WTC11 (cell line): ENCODE data around the gene CYP11A1. TPM values are rescaled to one million over a fixed set of nuclear protein-coding genes. Genes with fewer than 3 reads are reported as not detected.

ENCODE experiments used
- ATAC-seq: fragments of 200-7000 bp; cut with Tn5 transposase; 2 replicates; pipeline ENCODE4 v1.10.0; 2021; ENCODE audit warnings: mild to moderate bottlenecking, moderate library complexity
- CTCF ChIA-PET: fragments of 300-600 bp; sonication (Branson Sonifier 250); formaldehyde crosslinking; loops from one replicate; lab custom pipeline; 2021; ENCODE audit warnings: antibody characterized with exemption; lab: Charles Lee
- POLR2A ChIA-PET: fragments of 350-600 bp; sonication (Branson Sonifier 250); formaldehyde crosslinking; loops from one replicate; lab custom pipeline; 2021; ENCODE audit warnings: antibody characterized with exemption; lab: Charles Lee
- DNase-seq: peaks from one replicate; pipeline ENCODE4 v3.0.0; 2021; ENCODE audit warnings: low spot score
- H3K27ac Mint-ChIP-seq: 2 replicates; pipeline ENCODE4 v1.8.0; 2021; ENCODE audit warnings: mixed read lengths
- H3K27me3 Mint-ChIP-seq: 2 replicates; pipeline ENCODE4 v1.8.0; 2021; ENCODE audit warnings: low read depth, mild to moderate bottlenecking, moderate library complexity, mixed read lengths
- H3K36me3 Mint-ChIP-seq: 2 replicates; pipeline ENCODE4 v1.8.0; 2021; ENCODE audit warnings: mixed read lengths
- H3K4me1 Mint-ChIP-seq: 2 replicates; pipeline ENCODE4 v1.8.0; 2022; ENCODE audit warnings: mixed read lengths
- H3K4me3 Mint-ChIP-seq: 2 replicates; pipeline ENCODE4 v1.8.0; 2021; ENCODE audit warnings: mild to moderate bottlenecking, moderate library complexity, mixed read lengths
- H3K9me3 Mint-ChIP-seq: 2 replicates; pipeline ENCODE4 v1.8.0; 2021; ENCODE audit warnings: mixed read lengths
- E2F4 ChIP-seq: sonication (generic); formaldehyde crosslinking; IDR thresholded peaks from 2 replicates; pipeline ENCODE4 v1.8.1; 2022; ENCODE audit warnings: low read depth, mild to moderate bottlenecking, moderate library complexity, missing genetic modification reagents, borderline replicate concordance
- ELF4 ChIP-seq: sonication (generic); formaldehyde crosslinking; IDR thresholded peaks from 2 replicates; pipeline ENCODE4 v1.8.1; 2022; ENCODE audit warnings: low read depth, mild to moderate bottlenecking, moderate library complexity, missing genetic modification reagents
- EMX1 ChIP-seq: fragments of 250-450 bp; sonication (Bioruptor Pico); IDR thresholded peaks from 2 replicates; pipeline ENCODE4 v1.8.0; 2021; ENCODE audit warnings: mild to moderate bottlenecking
- ERG ChIP-seq: fragments of 250-450 bp; sonication (Bioruptor Pico); IDR thresholded peaks from 2 replicates; pipeline ENCODE4 v1.8.0; 2021; ENCODE audit warnings: mild to moderate bottlenecking
- IRF1 ChIP-seq: sonication (generic); formaldehyde crosslinking; IDR thresholded peaks from 2 replicates; pipeline ENCODE4 v1.8.0; 2023; ENCODE audit warnings: missing genetic modification reagents
- RORB ChIP-seq: fragments of 250-450 bp; sonication (Bioruptor Pico); IDR thresholded peaks from 2 replicates; pipeline ENCODE4 v1.9.0; 2021; ENCODE audit warnings: mild to moderate bottlenecking
- SMAD4 ChIP-seq: sonication (generic); formaldehyde crosslinking; IDR thresholded peaks from 2 replicates; pipeline ENCODE4 v1.8.0; 2022; ENCODE audit warnings: mild to moderate bottlenecking, missing genetic modification reagents
- SOX15 ChIP-seq: fragments of 250-450 bp; sonication (Bioruptor Pico); IDR thresholded peaks from 2 replicates; pipeline ENCODE4 v1.9.0; 2021; ENCODE audit warnings: mild to moderate bottlenecking
- ZBTB21 ChIP-seq: sonication (generic); formaldehyde crosslinking; IDR thresholded peaks from 2 replicates; pipeline ENCODE4 v1.8.1; 2023; ENCODE audit warnings: mild to moderate bottlenecking, missing genetic modification reagents, borderline replicate concordance
- ZBTB43 ChIP-seq: sonication (generic); formaldehyde crosslinking; IDR thresholded peaks from 2 replicates; pipeline ENCODE4 v1.8.1; 2023; ENCODE audit warnings: mild to moderate bottlenecking, missing genetic modification reagents
- ZNF138 ChIP-seq: sonication (generic); formaldehyde crosslinking; conservative IDR thresholded peaks from 2 replicates; pipeline ENCODE4 v1.8.1; 2022; ENCODE audit warnings: mild to moderate bottlenecking, moderate library complexity, missing genetic modification reagents
- total RNA-seq: library from RNA; stranded (reverse); gene quantifications from 3 replicates; pipeline ENCODE4 v1.2.3, GENCODE V29; 2021
- TF ChIP-seq, protein P1 (sequence below): sonication (generic); formaldehyde crosslinking; IDR thresholded peaks from 2 replicates; pipeline ENCODE4 v1.8.0; 2022; ENCODE audit warnings: mild to moderate bottlenecking, missing genetic modification reagents
- TF ChIP-seq, protein P2 (sequence below): sonication (generic); formaldehyde crosslinking; IDR thresholded peaks from 2 replicates; pipeline ENCODE4 v1.8.1; 2022; ENCODE audit warnings: mild to moderate bottlenecking, missing genetic modification reagents, moderate library complexity, borderline replicate concordance
- TF ChIP-seq, protein P3 (sequence below): sonication (generic); formaldehyde crosslinking; IDR thresholded peaks from 2 replicates; pipeline ENCODE4 v1.8.0; 2022; ENCODE audit warnings: mild to moderate bottlenecking, missing genetic modification reagents
- TF ChIP-seq, protein P4 (sequence below): sonication (generic); formaldehyde crosslinking; IDR thresholded peaks from 2 replicates; pipeline ENCODE4 v1.8.1; 2023; ENCODE audit warnings: mild to moderate bottlenecking, missing genetic modification reagents, moderate library complexity
- TF ChIP-seq, protein P5 (sequence below): sonication (generic); formaldehyde crosslinking; IDR thresholded peaks from 2 replicates; pipeline ENCODE4 v1.8.0; 2022; ENCODE audit warnings: mild to moderate bottlenecking, missing genetic modification reagents

CYP11A1 gene
- total RNA-seq, 1 experiment from 2014 or later, result 3.4 TPM

DNA sequence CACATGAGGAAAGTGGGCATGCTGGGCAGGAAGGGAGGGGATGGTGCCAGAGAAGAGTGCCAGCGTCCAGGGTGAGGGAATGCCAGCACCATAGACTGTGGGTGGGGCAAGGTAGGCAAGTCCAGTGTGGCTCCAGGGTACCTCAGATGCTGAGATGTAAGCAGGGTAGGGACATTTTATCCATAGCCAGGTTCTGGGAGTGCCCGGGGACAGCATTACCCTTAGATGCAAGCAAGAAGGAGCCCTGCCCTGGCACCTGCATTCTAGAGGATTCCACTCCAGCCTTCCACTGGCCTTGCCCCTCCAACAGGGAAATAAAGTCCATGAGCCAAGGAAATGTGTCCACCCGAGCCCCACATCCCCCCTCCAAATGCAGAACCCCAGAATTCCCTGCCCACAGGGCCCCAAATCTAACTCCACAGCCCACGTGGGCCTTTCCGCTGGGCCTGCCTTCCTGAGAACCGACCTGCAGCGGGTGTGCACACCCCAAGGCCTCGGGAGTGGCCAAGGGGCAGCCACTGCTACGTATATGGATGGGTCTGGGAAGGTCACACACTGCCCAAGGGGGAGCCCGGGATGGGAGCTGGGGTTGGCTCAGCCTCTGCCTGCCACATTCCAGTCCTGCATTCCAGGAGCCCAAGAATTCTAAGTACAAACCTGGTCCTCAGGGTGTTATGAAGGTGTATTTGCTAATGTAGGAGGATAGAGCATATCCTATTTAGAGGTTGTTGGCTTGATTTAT, 20.3 kb upstream of the CYP11A1 start:
- ChIA-PET CTCF (interaction anchor here (0.6 to 4.2 kb wide), 6 partner anchors 13 to 95 kb away, joined by 3 to 38 read pairs (median 4); no protein-coding TSS in a partner anchor), POLR2A (no interaction called here)
- H3K27ac Mint-ChIP-seq, result no peak overlapping the region
- peak; percentile 40 for ATAC-seq
- no peak for DNase-seq
- H3K9me3 Mint-ChIP-seq, result no peaks in the 10 kb centered on the region
- no peaks in the 10 kb centered on the region for H3K36me3 Mint-ChIP-seq
- H3K4me3 Mint-ChIP-seq, result no peak overlapping the region
- peaks cover 16% of the 10 kb centered on the region for H3K4me1 Mint-ChIP-seq
- H3K27me3 Mint-ChIP-seq, result no peaks in the 10 kb centered on the region
- no peak for TF ChIP-seq SOX15 (CRISPR knock-in tag)
- TF ChIP-seq, protein P1, sequence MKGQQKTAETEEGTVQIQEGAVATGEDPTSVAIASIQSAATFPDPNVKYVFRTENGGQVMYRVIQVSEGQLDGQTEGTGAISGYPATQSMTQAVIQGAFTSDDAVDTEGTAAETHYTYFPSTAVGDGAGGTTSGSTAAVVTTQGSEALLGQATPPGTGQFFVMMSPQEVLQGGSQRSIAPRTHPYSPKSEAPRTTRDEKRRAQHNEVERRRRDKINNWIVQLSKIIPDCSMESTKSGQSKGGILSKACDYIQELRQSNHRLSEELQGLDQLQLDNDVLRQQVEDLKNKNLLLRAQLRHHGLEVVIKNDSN (CRISPR knock-in tag), result no peak
- TF ChIP-seq SMAD4, result no peak
- TF ChIP-seq, protein P2, sequence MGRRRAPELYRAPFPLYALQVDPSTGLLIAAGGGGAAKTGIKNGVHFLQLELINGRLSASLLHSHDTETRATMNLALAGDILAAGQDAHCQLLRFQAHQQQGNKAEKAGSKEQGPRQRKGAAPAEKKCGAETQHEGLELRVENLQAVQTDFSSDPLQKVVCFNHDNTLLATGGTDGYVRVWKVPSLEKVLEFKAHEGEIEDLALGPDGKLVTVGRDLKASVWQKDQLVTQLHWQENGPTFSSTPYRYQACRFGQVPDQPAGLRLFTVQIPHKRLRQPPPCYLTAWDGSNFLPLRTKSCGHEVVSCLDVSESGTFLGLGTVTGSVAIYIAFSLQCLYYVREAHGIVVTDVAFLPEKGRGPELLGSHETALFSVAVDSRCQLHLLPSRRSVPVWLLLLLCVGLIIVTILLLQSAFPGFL (CRISPR knock-in tag), result no peak
- TF ChIP-seq EMX1 (CRISPR knock-in tag), result no peak
- TF ChIP-seq ZNF138 (CRISPR knock-in tag), result no peak
- TF ChIP-seq, protein P3, sequence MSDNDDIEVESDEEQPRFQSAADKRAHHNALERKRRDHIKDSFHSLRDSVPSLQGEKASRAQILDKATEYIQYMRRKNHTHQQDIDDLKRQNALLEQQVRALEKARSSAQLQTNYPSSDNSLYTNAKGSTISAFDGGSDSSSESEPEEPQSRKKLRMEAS (CRISPR knock-in tag), result no peak
- no peak for TF ChIP-seq ERG (CRISPR knock-in tag)
- no peak for TF ChIP-seq RORB (CRISPR knock-in tag)
- TF ChIP-seq IRF1 (CRISPR knock-in tag), result no peak
- no peak for TF ChIP-seq E2F4 (CRISPR knock-in tag)
- TF ChIP-seq, protein P4, sequence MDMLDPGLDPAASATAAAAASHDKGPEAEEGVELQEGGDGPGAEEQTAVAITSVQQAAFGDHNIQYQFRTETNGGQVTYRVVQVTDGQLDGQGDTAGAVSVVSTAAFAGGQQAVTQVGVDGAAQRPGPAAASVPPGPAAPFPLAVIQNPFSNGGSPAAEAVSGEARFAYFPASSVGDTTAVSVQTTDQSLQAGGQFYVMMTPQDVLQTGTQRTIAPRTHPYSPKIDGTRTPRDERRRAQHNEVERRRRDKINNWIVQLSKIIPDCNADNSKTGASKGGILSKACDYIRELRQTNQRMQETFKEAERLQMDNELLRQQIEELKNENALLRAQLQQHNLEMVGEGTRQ, result no peak
- TF ChIP-seq ZBTB43, result no peak
- no peak for TF ChIP-seq ZBTB21 (CRISPR knock-in tag)
- TF ChIP-seq, protein P5, sequence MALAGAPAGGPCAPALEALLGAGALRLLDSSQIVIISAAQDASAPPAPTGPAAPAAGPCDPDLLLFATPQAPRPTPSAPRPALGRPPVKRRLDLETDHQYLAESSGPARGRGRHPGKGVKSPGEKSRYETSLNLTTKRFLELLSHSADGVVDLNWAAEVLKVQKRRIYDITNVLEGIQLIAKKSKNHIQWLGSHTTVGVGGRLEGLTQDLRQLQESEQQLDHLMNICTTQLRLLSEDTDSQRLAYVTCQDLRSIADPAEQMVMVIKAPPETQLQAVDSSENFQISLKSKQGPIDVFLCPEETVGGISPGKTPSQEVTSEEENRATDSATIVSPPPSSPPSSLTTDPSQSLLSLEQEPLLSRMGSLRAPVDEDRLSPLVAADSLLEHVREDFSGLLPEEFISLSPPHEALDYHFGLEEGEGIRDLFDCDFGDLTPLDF (CRISPR knock-in tag), result no peak
- TF ChIP-seq ELF4, result no peak
- TF ChIP-seq, all 79 proteins: peak for 0
